COLO668 (cell line): ENCODE data around the gene OMP.
A peak's percentile ranks its signal among the peaks of the same experiment; 100 is the strongest.

ENCODE experiments used
- DNase-seq: peaks from one replicate; lab custom pipeline; 2025; ENCODE audit not compliant: unreplicated experiment; lab: John Stamatoyannopoulos, UW

Gene OMP

DNA sequence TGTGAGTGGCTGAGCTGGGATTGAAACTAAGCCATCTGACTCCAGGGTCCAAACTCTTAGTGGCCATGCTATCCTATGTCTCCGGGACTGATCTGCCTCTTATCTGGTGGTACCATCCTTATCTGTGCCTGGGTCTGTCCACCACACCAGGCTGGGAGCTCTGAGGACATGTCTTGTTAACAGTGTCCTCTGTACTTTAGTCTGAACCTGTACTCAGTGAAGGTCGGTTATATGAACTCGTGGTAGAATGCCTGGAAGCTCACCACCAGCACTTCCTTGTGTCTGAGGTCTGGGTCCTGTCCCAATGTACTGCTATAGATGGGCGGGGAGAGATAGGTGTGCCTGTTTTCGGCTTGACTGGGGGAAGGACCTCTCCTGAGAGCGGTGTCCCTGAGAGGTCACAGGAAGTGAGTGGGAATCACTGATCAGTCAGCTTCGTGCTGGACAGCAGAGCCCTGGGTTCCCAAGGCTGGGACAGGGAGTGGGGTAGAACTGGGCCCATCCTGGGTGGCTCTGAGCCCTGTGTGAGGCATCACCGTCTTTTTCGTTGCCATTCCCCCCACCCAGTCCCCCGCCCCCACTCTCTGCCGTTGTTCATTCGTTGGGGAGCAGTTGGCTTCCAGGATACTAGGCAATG is 34.3 kb downstream of the OMP start:
- DNase-seq = no peak

DNA sequence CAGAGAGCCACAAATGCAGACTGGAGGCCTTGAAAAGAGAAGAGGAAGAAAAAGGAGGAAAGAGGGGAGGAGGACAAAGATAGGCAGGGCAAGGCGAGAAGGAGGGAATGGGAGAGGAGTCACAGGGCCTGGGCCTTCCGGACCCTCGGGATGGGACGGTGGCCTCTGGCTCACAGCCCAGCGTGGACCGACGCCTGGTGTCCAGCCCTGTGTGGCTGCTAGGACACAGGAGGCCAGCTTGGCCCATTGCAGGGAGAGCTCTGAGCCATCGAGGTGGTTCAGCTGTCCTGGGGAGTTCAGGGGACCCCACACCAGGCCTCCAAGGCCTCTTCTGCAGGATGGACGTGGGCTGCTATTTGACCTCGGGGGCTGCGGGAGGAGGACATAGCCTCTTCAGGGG is 34.8 kb downstream of the OMP start:
- DNase-seq = no peak

DNA sequence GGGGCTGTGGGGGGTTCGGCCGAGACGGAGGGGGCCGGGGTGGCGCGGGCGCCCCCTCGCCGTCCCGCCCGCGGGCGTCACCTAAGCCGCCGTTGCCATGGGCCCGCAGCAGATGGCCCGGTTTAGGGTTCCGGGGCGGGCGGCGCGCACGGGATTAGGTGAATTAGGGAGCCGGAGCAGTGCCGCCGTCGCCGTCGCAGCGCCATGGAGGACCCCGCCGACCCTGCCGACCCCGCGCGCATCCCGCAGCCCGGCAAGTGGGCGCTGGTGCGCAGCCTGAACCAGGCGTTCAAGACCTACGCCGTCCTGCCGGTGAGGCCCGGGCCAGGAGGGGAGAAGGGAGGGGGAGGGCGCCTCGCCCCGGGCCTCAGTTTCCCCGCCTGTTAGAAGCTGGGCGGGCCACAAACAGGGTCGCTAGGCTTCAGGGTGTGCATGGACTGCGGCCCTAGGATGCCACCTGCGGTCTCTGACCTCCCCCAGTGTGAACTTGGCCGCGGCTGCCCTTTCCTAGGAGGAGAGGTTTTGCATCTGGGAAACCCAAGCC is 35.5 kb downstream of the OMP start:
- no peak for DNase-seq

DNA sequence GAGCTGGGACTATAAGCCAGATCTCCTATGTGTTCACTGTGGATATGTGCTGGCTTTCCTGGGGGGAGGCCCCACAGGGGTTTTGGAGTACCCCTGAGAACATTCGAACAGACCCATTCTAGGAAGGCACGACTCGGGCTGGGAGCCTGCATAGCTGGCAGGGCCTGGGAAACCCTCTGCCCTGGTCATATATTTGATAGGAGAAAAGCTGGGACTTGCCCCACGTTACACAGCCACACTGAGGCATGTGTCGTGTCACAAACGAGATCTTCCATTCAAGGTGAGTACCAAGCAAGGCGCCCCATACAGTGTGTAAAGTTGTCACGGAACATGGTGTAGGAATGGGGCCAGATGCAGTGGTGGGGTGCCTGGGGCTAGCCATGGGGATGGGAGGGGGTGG is 36.6 kb downstream of the OMP start:
- DNase-seq = no peak

DNA sequence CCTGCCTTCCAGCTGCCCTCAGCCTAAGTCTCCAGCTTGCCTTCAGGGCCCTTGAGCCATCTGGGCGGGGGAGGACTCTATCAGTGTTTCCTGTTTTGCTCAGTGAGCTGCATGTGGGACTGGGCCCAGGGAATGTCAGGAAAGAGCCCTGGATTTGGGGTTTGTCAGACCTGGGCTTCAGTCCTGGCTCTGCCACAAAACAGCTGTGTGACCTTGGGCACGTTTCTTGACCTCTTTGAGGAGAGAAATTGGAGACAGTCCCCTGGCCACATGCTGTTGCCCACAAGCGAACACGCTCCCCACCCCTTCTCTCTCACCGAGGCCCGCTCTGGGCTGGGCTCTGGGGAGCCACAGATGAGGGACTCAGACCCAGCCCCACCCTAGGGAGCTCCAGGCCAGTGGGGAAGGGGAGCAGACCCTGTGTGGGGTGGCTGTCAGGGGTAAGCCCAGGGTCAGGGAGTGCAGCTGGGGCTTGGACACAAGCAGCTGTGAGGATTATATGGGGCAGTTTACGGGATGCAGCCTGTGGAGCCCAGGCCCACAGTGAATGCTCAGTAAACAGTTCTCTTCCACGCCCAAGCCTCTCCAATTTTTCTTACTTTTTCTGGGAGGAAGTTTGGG is 37.7 kb downstream of the OMP start:
- DNase-seq = no peak

DNA sequence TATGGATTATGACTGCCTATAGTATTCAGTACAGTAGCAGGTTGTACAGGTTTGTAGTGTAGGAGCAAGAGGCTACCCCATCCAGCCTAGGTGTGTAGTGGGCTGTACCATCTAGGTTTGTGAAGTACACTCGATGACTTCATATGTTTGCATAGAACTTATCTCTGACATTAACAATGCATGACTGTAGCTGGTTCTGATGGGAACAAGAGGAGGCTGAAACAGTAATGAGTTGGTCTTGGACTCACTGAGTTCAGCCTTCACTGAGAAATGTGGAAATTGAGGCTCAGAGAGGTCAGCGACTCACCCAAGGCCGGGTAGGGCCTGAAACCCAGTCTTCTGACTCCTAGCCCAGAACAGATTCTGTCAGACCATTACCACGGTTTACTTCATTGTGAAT is 38.4 kb downstream of the OMP start:
- peak; percentile 14 for DNase-seq

DNA sequence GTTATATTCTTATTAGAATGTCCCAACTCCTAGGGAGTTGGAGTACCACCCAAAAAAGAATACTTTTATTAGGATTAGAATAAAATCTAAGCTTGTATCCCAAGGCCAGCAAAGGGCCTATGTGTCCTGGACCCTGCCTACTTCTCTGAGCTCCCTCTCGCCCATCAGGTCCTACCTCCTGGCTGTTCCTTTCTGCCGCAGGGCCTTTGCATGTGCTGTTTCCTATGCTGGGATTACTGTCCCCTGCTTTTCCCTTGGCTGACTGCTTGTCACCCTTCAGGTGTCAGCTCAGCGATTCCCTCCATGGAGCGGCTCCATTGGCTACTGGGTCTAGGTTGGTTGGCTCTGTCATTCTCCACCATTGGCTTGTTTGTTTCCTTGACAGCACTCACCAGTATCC is 38.8 kb downstream of the OMP start:
- no peak for DNase-seq

DNA sequence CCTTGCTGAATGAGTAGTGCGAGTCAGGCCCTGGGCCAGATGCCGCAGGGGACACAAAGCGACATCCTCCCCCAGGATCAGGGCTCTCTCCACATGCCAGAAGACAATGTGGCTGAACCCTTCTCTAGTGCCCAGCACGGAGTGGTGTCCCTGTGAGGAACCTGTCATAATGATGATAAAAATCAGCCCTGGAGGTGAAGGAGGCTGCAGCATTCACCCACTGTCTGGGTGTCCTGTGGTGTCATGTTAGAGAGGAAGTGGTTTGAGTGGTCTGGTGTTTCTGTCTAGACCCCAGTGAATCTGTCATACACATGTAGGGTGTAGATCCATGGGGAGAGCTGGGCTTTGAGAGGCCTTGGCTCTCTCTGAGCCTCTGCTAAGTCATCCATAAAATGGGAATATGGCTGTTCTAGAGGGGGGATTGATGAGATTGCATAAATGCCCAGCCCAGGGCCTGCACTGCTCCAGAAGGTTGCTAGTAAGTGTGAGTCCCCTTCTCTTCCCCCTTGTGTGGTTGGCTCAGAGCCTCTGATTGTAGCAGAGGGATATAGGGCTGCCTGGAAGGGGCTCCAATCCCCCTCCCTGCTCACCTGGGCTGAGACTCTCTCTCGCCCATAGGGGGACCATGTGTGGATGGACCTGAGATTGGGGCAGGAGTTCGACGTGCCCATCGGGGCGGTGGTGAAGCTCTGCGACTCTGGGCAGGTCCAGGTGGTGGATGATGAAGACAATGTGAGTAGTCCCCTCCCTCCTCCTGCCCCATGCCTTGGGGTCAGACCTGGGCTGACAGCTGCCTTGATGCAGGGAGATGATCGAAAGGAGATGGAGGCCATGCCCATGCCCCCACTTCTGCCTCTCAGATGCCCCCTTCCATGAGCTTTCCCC is 39.7 kb downstream of the OMP start:
- DNase-seq = no peak

DNA sequence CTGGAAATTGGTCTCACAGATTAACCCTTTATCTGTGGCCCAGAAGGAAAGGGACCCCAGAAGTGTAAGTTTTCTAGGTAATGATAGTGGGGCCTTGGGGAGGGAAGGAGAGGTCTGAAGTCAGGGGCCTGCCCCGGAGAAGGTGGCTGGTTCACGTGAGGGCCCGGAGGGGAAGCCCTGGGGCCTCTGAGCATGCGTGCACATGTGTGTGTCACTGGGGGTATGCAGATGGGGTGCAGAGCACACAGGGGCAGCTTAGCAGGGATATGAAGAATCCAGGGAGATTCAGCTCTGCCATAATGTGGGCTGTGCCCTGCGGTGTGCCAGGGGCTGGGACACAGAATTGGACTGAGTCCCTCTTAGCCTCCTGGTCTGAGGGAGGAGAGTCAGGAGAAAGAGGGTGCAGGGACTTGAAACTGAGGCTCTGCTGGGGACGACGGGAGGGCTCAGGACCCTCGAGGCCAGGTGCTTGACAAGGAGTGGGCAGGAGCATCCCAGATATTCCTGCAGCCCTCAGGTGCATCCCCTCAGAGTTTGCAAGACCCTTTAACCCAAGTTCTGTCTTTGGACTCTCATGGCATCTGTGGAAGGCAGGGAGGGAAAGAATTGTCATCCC is 40.9 kb downstream of the OMP start:
- DNase-seq = no peak

DNA sequence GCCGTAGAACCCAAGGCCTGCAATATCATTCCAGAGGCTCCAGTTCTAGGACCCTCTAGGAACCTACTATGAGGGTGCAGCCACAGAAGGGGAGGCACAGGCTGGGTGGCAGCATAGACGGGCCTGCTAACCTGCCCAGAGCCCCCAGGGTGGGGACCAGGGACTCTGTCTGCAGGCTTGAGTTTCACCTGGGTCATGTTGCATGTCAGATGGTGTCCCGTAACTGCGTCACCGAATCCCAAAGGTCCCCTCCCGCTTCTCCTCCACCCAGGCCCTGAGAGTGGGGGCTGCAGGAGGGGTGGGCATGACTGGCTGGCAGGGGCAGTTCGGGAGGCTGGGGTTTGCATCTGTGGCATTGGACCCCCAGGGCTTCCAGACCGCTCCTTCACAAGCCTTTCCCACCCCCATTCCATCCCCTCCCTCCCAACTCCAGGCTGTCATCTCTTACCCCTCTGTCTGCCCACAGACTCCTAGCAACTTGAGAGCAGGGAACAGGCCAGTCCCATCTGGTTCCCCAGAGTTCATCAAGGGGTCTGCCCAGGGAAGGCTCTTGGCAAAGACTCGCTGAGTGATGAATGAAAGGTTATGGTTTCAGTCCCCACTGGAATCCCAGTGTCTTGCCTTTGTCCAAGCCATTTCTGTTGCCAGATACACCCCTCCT is 41.7 kb downstream of the OMP start:
- DNase-seq = no peak

DNA sequence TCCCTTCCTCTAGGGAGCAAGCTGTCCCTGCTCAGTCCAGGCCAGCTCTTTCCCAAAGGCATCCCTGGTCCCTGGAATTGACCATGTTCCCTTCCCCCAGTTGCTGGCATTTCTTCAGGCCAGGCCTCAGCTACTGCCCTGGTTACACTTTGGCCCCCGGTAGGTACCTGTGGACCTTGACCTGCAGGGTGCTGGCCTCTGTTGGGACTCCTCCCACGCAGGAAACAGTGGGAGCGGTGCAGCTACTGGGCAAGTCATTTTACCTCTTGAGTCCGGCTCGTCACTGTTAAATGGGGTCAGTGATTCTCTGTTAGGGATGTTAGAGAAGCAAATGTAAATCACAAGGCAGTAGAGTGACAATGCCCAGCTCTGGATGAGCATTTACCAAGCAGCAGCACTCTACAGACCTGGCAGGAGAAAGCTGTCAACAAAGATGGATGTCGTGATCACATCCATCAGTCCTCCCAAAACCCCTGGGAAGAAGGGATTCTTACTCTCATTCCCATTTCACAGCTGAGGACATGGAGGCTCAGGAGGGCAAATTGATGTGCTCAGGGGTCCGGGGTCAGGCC is 42.3 kb downstream of the OMP start:
- no peak for DNase-seq

DNA sequence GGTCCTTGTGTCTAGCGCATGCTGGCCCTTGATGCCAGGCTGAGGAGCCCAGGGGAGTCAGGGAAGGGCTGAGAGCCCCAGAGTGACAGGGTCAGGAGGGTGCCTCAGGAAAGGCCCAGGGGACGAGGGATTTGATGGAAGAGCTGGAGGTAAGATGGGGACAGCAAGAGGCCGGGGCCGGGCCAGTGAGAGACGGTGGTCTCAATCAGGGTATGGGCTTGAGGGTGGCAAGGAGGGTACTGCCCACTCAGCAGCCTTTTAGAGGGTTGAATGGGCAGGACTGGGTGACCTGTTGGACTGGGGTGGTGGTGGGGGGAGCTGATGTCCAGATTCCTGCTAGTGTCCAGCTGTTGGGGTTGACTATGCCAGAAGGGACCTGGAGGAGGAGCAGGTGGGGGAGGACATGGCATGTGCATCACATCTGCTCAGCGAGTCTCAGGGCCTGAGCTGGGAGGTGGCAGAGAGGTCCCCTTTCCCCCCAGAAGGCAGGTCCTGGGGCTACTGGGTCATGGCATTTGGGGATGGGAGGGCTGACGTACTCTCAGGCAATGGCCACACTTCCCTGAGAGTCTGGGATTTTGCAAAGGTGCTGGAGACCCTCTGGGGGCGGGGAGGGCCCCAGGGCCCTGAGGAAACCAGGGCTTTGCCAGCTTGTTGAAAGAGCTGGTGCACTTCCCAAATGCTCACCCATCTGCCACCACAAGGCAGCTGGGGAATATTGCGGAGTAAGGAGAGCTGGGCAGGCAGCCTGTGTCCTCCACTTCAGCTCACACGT is 43.8 kb downstream of the OMP start:
- no peak for DNase-seq

DNA sequence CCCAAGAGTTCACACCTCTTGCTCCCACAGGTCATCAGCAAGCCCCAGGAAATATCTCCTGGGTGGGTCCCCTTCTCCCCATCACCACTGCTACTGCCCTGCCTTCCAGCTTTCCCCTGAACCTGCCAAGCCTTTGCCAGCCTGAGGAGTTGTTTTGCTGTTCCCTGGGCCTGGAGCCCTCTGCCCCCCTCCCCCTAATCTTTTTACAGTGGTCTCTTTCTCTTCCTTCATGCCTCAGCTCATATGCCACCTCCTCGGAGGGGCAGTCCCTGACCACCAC is 44.3 kb downstream of the OMP start:
- DNase-seq = no peak

DNA sequence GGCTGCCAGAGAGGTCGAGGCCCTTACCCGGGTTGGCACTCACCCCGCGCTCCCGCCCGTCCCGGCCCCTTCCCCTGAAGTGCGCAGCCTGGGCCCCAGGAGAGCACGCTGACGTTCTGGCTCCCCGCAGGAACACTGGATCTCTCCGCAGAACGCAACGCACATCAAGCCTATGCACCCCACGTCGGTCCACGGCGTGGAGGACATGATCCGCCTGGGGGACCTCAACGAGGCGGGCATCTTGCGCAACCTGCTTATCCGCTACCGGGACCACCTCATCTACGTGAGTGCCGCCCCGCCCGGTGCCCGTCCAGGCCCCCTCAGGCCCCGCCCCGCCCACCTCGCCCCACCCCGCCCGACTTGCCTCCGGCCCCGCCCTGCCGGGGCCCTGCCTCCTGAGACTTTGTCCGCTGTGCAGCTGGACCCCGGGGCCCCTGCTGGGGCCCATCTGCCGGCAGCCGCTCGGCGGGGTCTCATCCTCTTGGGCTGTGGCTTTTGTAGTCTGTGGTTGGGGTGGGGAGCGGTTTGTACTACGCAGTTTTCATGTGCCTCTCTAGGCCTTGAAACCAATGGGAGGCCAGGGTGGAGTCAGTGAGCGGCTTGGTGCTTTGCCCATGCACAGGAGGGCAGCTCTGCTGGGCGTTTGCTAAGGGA is 45.2 kb downstream of the OMP start:
- DNase-seq = no peak

DNA sequence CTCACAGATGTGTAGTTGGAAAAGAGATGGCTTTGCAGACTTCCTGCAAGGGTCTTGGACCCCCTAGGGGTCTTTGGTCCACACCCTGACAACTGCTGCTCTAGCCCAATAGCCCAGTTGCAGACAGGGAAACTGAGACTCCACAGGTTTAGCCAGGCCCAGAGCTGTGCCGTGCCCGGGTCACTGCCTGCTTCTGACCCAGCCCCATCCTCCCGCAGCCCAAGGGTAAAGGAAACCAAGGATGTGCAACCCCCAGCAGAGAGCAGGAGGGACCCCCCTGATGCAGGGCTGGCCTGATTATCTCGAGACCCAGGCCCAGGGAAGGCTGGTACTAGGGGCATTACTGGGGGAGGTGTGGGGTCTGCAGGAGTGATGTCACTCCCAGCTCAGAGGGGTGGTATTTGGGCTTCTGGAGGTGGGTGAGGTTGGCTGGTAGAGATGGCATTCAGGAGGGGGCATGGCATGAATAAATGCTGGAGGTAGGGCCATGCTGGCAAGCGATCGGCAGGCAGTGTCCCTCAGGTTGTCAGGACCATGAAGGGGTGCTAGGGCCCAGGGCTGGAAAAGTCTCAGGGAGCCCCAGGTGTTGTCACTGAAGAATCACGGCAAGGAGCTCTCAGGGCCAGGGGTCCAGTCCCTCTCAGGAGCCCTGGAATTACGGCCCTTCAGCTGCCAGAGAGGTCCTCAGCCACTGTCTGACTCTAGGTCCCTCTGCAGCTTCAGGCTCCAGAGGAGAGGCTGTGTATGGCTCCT is 46.5 kb downstream of the OMP start:
- DNase-seq = no peak

DNA sequence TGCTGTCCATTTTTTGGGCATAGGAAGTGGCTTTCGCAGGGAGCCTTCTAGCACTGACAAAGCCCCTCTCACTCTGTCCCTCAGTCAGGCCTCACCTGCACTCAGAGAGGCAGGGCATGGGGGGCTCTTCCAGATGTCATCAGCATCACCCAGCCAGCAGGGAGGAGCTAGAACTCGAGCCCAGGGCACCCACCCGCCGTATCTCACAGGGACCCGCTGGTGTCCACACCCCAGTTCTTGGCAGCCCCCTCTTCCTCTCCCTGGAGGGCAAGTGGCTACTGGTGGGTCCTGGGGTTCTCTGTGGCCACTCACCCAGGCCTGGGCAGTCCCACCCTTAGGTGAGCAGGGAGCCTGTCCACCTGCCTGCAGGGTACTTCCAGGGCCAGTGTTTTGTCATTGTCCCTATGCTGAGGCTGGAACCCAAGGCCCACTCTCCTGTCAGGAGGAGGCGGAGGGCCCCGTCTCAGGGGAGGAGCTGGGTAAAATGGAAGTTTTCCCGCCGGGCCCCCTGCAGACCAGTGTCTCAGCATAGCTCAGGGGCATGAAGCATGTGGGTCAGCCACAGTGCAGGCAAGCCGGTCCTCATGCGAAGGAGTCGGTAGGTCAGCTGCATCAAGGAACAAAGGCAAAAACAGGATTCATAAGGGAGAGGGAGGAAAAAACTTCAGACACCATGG is 47.2 kb downstream of the OMP start:
- DNase-seq = no peak

DNA sequence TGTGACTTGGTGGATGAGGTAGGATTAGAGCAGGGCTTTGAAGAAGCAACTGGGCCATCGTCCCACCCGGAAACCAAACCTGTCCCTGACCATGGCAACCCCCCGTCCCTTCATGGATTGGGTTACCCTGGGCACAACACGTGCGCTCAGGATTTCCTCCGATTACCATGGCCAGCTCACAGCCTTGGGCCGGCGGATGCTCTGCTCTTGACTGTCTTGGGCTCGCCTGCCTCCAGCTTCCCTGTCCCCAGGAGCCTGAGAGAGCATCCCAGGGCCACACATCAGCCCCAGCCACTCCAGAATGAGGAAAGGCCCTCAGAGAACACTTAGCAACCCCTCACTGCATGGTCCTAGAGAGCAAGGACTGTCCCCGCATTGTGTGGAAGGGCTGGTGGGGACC is 48.2 kb downstream of the OMP start:
- no peak for DNase-seq

DNA sequence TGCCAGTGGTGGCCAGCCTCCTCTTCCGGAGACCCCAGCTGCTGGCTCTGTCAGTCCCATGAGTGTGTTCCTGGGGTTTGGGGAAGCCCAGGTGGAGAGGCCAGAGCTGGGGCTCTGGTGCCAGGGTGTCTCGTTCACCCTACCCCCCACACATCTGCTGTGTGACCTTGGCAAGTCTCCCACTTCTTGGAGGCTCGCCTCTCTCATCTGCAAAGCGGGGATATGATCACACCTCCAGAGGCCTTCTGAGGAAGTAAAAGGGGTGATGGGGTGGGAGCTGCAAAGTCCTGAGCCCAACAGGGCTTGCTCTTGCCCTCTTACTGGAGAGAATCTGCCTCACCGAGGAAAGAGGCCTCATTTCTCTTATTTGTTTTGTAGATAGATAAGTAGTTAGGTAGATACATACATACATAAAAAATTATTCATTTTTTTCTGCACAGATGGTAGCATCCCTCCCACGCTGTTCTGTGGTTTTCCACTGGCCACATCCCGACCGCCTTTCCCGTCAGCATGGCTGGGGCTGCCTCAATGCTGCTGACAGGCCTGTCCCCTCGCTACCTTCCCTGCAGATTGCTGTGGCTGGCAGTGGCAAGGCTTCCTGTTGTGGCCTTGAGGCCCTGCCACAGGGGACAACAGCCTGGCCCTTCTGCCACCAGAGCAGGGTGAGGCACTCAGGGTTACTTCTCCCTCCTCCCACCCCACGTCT is 49.3 kb downstream of the OMP start:
- DNase-seq = no peak
